ENCODE measurements around the gene SPATC1L. TPM values are rescaled to one million over a fixed set of nuclear protein-coding genes. Genes with fewer than 3 reads are reported as not detected.
"Not testable (repeated sequence)": the region's sequence is repeated elsewhere in the genome, so short reads cannot be mapped to it uniquely, and the experiment has no call there.

The SPATC1L gene
- polyA plus RNA-seq, 3 donors, result 11.4 to 17.1 (median 15.6) TPM

- DNase-seq (ENCODE audit: extremely low read depth in 1 of 11, low read depth in 9 of 11, low spot score in 4 of 11), result no peak
These were observed 6.4 kb upstream of the SPATC1L start for GRCh38 chr21:46190491-46191131.

GRCh38 chr21:46189959-46190490, 5.8 kb upstream of the SPATC1L start:
- no peak for DNase-seq (ENCODE audit: extremely low read depth in 1 of 11, low read depth in 9 of 11, low spot score in 4 of 11)

- DNase-seq (ENCODE audit: extremely low read depth in 1 of 11, low read depth in 9 of 11, low spot score in 4 of 11), result no peak
These were observed 5.1 kb upstream of the SPATC1L start for GRCh38 chr21:46189213-46189958.

- DNase-seq (ENCODE audit: extremely low read depth in 1 of 11, low read depth in 9 of 11, low spot score in 4 of 11), result peak in 2 of 11 donors; percentile 37 to 46
These were observed 4.3 kb upstream of the SPATC1L start for GRCh38 chr21:46188226-46189212.

GRCh38 chr21:46187814-46188213, 3.6 kb upstream of the SPATC1L start:
- no peak for DNase-seq (ENCODE audit: extremely low read depth in 1 of 11, low read depth in 9 of 11, low spot score in 4 of 11)

GRCh38 chr21:46187261-46187660, 3.0 kb upstream of the SPATC1L start:
- DNase-seq (ENCODE audit: extremely low read depth in 1 of 11, low read depth in 9 of 11, low spot score in 4 of 11), result no peak

GRCh38 chr21:46185716-46186115, 1.5 kb upstream of the SPATC1L start:
- peak in 1 of 11 donors; percentile 27 for DNase-seq (ENCODE audit: extremely low read depth in 1 of 11, low read depth in 9 of 11, low spot score in 4 of 11)

GRCh38 chr21:46184625-46185555, 631 bp upstream of the SPATC1L start:
- peak; percentile 72 to 91 (median 82) for DNase-seq (ENCODE audit: extremely low read depth in 1 of 11, low read depth in 9 of 11, low spot score in 4 of 11)

GRCh38 chr21:46183337-46183909, 836 bp downstream of the SPATC1L start:
- not testable (repeated sequence) for DNase-seq (ENCODE audit: extremely low read depth in 1 of 11, low read depth in 9 of 11, low spot score in 4 of 11)

GRCh38 chr21:46182548-46183336, 1.5 kb downstream of the SPATC1L start:
- no peak for DNase-seq (ENCODE audit: extremely low read depth in 1 of 11, low read depth in 9 of 11, low spot score in 4 of 11)

- no peak for DNase-seq (ENCODE audit: extremely low read depth in 1 of 11, low read depth in 9 of 11, low spot score in 4 of 11)
These were observed 2.2 kb downstream of the SPATC1L start for GRCh38 chr21:46181953-46182547.

- no peak for DNase-seq (ENCODE audit: extremely low read depth in 1 of 11, low read depth in 9 of 11, low spot score in 4 of 11)
These were observed 2.8 kb downstream of the SPATC1L start for GRCh38 chr21:46181436-46181835.

- no peak for DNase-seq (ENCODE audit: extremely low read depth in 1 of 11, low read depth in 9 of 11, low spot score in 4 of 11)
These were observed 3.4 kb downstream of the SPATC1L start for GRCh38 chr21:46180778-46181391.

GRCh38 chr21:46180079-46180722, 4.1 kb downstream of the SPATC1L start:
- DNase-seq (ENCODE audit: extremely low read depth in 1 of 11, low read depth in 9 of 11, low spot score in 4 of 11), result no peak

GRCh38 chr21:46179708-46180078, 4.6 kb downstream of the SPATC1L start:
- DNase-seq (ENCODE audit: extremely low read depth in 1 of 11, low read depth in 9 of 11, low spot score in 4 of 11), result no peak

- DNase-seq (ENCODE audit: extremely low read depth in 1 of 11, low read depth in 9 of 11, low spot score in 4 of 11), result no peak
These were observed 5.3 kb downstream of the SPATC1L start for GRCh38 chr21:46178961-46179360.
